ELF-1 (cell line): ENCODE measurements around the gene SCO2.
A peak's percentile ranks its signal among the peaks of the same experiment; 100 is the strongest.

Experiments used
- DNase-seq: peaks from one replicate; pipeline ENCODE4 v3.0.0-alpha.2; 2016; ENCODE audit warnings: low read depth, low spot score

Gene SCO2

GRCh38 chr22:50502628-50503474, 22.5 kb downstream of the SCO2 start:
- no peak for DNase-seq

DNA sequence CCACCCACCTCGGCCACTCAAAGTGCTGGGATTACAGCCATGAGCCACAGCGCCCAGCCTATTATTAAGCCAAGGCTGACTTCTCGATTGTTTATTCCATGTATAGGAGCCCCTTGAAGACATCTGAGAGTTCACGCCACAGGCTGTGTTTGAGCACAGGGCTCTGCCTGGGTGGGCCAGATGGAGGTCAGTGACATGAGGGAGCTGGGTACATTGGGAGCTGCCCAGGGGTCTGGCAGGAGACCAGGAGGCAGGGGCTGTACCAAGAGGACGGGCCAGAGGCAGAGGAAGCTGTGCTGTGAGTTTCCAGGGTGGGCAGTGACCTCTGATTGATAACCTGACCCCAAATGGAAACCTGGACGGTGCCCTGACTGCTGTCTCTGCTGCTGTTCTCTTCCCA, 23.3 kb downstream of the SCO2 start:
- DNase-seq: no peak

DNA sequence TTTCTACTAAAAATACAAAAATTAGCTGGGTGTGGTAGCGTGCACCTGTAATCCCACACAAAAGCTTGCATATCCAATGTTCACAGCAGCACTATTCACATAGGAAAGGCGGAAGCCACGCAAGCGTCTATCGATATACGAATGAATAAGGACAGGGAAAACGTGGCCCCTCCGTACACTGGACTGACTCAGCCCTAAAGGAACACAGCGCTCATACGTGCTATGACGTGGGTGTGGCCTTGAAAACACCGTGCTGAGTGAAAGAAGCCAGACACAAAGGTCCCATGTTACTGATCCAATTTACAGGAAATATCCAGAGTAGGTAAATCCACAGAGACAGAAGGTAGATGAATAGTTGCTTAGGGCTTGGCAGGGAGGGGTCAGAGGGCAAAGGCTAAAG, 24.9 kb downstream of the SCO2 start:
- no peak for DNase-seq

DNA sequence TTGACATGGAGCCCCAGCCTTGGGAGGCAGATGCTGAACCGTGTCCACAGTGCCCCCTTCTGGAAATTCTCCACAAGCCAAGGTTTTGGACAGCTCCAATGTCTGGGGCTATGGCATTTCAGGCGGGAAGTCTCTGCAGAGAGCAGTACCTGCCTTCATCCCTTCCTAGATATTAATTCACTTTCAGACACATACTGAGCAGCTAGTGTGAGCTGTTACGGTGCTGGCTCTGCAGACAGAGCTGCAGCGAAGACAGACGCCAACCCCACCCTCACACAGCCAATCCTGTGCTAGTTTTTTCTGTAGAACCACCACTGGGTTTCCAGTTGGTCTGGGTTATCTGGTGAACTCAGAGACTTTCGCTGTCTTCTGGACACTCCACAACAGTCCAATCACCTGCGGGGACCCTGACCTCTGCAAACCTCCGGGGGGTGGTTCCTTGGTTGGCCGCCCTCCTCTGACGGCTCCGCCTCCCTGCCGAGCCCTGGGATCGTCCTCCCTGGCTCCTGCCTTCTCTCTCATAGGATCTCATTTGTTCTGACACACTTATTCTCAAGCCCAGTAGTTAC, 27.0 kb downstream of the SCO2 start:
- DNase-seq: peak; percentile 89

DNA sequence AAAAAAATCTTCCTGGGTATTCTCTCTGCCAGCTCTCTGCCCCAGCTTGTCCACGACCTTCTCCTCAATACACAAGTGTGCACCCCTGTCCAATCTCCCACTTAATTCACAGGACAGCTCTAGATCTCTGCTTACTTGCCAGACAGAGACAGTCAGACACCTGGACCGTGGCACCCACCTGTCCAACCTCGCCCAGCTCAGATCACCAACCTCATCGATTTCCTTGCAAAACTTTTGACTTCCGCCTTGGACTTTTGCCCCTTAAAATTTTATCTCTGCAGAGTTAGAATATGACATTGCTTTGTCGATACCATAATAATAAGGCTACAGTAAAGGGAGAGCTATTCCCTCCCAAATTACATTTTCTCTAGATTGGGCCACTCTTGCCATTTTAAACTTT, 28.3 kb downstream of the SCO2 start:
- no peak for DNase-seq

GRCh38 chr22:50490531-50491308, 34.7 kb downstream of the SCO2 start:
- no peak for DNase-seq

- DNase-seq: no peak
Observed at GRCh38 chr22:50489363-50490243, 35.8 kb downstream of the SCO2 start.

DNA sequence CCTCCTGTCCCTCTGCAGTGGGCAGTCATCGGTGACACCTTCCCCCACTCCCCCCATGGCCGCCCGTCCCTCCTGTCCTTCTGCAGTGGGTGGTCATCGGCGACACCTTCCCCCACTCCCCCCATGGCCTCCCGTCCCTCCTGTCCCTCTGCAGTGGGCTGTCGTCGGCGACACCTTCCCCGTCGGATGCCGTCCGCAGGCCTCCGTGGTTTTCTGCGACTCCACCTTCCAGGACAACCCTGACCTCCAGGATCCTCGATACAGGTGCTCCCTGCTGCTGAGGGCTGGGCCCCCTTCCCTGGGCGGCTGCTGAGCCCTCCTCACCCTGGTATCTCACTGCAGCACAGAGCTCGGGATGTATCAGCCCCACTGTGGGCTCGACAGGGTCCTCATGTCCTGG, 36.5 kb downstream of the SCO2 start:
- DNase-seq: no peak

DNA sequence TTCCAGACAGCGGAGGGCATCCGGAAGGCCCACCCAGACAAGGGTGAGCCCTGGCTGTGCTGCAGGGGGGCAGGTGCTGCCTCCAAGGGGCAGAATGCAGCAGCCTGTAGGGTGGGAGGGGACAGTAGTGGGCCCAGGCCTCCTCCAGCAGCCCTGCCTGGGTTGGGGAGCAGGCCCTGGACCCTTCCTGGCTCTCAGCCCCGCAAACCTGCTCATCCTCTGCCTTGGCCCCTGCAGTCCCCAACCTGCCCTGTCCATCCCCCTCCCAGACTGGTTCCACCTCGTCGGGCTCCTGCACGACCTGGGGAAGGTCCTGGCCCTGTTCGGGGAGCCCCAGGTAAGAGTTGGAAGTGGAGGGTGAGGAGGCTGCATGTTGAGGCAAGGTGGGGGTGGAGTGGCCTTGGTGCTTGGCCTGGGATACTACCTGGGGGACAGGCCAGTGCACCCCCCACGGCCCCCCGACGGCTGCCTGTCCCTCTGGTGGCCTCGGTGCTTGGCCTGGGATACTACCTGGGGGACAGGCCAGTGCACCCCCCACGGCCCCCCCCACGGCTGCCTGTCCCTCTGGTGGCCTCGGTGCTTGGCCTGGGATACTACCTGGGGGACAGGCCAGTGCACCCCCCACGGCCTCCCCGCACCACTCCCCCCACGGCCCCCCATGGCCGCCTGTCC, 37.3 kb downstream of the SCO2 start:
- no peak for DNase-seq

GRCh38 chr22:50487290-50488005, 38.0 kb downstream of the SCO2 start:
- DNase-seq: no peak

- DNase-seq: no peak
Observed at GRCh38 chr22:50486561-50487289, 38.7 kb downstream of the SCO2 start, which contains the start of gene MIOX. TSS of gene MIOX (plus strand) at chr22:50486859. CDS start at chr22:50486898, 39 bp downstream.

DNA sequence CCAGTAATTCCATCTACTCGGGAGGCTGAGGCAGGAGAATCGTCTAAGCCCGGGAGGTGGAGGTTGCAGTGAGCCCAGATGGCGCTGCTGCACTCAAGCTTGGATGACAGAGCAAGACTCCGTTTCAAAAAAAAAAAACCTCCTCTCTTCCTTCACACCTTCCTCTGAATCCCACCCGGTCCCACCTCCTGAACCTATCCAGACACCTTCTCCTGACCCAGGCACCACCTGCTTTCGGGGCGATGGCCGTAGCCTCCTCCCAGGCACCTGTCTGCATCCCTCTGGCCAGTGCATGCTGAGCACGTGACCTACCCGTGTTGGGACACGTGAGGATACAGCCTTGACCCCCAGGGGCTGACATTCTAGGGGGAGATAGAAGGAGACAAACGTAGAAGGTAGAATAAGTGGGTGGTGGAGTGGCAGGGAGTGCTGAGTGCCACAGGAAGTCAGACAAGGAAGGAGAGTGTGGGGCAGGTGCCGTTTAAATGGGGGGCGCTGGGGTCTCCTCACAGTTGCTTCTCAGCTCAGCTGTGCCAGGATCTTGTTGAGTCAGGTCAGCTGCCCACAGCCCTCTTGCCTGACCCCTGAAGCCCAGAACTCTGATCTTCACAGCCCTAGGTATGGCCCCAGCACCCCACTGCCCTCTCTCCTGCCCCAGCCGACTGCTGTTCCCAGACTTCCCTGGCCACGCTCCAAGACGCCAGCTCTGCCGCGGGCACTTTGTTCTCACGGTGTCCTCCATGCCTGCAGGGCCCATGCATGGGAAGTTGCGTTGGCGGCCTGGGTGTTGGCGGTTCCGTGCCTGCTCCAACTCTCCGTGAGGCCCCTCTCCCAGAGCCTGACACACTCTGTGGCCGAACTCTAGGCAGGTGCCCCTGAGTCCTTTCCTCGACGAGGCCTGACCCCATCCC, 39.9 kb downstream of the SCO2 start:
- no peak for DNase-seq

DNA sequence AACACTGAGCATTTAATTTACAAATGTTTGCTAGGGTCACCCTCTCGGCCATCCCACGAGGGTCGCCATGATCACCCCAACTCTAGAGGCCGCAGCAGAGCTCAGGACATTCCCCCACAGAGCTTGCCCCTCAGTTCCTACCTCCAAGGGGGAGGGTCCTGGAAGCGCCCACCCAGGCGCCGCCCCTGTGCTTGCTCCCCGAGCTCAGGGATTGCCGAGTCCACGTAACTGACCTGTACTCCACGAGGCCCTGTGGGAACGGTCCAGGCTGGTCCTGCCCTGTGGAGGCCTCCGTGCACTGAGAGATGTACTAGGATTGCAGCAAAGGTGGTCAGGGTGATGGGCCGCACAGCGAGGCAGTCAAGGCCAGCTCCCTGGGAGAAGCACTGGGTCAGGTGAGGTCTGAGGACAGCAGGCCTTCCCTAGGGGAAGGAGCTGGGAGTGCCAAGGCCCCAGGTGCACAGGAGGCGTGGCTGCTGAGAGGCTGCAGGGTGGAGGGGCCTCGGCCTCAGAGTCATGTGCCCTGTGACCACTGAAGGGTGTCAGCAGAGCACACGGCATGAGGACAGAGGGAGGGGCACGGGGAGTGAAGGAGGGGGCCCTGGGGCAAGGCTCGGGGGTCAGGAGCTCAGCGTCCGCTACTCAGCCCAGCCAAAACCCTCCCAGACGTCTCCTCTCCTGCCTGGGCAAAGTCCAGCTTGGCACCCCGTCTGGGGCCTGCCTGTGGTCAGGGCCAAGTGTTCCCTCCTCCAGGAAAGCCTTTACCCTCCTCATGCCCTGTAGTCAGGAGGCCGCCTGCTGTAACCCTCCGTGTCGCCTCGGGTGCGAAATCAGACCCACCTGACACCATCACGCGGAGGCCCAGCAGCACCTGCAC, 41.2 kb downstream of the SCO2 start:
- no peak for DNase-seq

- DNase-seq: no peak
Observed at GRCh38 chr22:50483556-50483955, 41.8 kb downstream of the SCO2 start.

DNA sequence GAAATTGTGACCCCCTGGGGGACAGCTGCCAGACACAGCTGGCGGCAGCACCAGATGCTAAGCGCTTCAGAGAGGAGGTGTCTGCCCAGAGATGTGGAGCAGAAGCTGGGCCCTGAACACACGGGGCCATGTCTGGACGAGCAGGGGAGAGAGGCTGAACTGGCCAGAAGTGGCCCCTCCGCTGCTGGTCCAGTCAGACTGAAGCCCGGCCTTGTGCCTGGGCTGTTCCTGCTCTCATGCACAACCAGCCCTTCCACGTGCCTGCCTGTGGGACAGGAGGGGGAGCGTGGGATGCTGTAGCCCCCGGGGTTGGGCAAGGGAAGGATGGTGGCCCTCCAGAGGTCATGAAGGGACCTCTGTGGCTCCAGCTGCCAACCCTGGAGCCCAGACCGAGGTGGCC, 42.3 kb downstream of the SCO2 start:
- DNase-seq: no peak

DNA sequence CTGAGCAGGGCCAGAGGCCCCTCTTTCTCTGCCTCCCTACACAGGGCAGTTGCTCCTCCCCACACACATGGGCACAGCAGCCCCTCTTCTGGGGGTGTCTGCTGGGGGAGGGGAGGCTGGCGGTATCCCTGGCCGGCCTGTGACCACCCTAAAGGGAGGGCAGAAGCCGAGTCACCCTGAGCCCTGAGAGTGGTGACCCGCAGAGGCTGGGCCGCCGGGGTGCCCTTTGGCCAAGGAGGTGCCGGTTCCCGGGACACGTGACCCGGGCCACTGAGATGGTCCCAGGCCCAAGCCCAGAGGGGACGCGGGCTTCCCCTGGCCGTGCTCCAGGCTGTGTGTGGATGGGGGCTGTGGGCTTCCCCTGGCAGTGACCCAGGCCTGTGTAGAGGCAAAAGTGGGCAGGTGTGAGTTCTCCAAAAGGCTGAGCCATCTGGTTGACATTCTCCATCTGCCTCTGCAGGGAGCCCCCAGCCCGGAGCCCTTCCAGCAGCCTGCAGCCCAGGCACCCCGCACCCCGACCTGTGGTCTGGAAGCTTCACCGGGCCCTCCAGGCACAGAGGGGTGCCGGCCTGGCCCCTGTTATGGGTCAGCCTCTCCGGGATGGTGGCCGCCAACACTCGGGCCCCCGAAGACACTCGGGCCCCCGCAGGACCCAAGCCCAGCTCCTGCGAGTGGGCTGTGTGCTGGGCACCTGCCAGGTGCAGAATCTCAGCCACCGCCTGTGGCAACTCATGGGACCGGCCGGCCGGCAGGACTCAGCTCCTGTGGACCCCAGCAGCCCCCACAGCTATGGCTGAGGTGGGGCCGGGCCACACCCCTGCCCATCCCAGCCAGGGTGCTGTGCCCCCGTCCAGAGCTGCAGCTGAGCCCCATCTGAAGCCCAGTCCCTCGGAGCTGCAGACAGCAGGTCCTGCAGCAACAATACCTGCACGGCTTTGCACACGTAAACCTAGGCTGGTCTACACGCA, 43.0 kb downstream of the SCO2 start:
- DNase-seq: no peak
